Fibroblast of the conjunctiva (primary cell): ENCODE results near the gene MRTFA.

Experiments
- DNase-seq: peaks from one replicate; pipeline ENCODE4 v3.0.0-alpha.2; 2010; ENCODE audit warnings: low read depth

MRTFA gene

DNA sequence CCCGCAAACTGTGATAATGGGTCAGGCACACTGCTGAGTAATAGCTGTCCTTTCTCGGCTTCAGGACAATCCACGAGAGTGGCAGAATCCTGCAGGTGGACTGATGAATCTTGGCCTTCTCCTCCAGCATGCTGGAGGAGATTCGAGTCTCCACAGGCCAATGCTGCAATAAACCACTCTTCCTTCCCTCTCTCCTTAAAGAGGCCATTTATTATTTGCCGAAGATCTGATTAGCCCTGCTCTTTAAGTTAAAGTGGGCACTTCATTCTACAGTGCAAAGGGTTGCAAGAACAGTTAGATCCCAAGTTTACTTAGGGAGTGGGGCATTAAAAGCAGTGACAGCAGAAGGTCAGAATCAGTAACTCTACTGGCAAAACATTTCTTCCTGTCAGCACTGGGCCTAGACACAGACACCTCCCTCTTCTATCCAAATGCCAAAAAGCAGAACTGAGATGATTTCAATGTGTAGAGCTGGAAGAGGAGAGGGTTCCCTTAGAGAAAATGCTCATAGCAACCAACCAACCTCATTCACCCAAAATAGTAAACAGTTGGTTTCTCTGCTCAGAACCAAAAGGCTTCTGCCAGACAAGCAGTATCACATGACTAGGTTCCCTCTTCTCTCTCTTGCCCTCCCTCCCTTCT, 144.4 kb downstream of the MRTFA start:
- DNase-seq: peak; percentile 43

DNA sequence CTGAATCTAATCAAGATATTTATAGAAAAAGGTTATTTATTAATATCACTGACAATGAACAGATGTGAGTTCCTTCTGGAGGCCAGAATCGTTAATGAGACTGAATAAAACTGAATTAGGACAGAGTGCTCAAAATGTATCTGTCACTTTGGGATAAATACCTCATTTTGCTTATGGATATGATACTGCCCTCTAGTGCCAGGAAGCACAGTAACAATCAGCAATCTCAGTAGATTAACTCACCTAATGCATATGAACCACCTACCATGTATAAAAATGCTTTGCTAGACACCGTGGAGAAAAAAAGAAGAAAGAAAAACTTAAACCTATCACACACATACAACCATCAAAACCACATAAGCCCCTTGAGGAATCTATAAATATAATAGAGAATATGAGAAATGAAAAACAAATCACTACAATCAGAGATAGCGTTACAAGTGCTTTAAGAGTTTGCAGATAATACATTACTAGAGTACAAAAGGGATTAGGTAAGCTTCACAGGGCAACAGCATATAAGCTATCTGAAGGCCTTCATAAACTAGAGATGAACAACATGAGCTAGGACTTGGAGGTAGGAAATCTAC, 148.8 kb downstream of the MRTFA start:
- no peak for DNase-seq

DNA sequence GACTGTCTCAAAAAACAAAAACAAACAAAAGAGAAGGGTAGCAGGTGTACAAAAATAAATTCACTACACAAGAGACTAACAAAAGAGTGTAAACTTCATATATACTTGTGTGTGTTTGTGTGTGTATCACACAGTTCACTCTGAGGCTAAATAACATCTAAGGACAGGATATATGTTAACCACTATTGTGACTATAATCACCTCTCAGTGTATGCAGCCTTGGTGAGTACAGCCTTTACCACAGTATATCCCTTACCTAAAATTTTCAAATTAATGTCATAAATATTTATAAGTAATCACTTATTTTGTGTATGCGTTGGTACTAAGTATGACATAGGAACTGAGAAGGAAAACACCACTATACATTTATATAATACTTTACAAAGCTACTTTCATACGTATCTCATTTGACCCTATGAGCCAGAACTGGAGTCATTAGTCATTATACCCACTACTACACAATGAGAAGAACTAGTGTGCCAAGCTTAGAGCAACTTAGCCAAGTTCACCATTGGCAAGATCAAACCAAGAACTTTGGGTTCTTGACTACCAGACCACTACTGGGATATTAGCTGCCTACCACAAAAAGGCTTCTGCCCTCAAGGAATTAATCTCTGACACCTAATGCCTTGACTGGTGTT, 149.4 kb downstream of the MRTFA start:
- no peak for DNase-seq

DNA sequence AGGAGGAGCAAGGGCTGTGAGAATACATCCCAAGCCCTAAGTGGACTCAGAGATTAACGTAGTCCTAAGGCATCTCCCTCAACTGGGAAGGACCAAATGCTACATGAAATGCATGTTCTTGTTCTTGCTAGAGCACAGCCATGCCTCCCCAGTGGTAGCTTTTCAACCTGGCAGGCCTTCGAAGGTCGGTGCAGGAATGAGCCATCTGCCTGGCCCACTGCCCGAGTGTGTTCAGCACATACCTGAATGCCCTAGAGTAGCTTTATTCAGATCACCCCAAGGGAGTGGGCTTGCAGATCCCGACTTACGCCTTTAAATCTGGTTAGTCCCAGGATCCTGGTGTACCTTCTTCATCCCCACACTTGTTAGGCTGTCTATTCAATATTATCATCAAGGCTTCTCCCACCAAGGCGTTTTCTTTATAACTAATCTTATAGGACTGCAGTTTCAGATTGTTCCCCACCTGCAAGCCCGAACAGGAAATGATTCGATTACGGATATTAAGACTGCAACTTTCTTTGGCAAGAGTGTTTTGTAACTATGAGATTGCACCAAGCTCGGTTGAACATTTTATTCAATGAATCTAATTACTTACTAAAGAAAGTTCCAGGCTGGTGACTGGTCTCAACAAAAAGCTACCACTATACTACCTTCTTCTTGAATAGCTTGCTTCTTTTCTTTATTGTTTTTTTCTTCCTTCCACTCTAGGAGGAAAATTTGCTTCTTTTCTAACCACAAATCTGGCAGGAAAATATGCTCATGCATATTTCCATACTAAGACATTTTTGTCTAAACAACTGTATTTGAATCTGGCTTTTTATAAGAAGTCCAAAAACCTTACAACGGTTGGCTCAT, 150.5 kb downstream of the MRTFA start:
- DNase-seq: no peak

DNA sequence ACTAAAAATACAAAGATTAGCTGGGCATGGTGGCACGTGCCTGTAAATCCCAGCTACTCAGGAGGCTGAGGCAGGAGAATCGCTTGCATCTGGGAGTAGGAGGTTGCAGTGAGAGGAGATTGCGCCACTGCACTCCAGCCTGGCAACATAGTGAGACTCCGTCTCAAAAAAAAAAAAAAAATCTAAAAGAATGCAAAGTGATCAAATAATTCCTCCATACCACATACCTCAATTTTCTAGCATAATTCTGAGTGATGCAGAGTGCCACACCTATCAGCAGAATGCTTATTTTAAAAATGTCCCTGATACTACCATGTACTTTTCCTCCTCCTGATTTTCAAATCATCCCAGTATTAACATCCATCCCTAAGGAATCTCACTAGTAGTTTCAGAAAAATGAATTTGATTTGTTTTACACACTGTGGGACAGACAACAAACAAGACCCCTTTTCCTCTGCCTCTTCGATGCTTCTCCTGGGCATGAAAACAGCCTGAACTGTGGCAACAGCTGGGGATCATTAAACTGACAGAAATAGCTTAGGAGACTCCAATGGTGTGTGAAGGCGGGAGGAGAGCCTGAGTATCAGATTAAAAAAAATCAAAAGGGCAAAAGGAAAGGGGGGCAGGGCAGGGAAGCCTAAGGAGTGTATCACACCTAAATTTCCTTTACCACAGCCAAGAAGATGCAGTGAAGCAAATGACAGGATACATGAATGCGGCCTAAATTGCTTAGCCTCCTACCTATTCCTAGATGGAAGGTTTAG, 151.4 kb downstream of the MRTFA start:
- no peak for DNase-seq

DNA sequence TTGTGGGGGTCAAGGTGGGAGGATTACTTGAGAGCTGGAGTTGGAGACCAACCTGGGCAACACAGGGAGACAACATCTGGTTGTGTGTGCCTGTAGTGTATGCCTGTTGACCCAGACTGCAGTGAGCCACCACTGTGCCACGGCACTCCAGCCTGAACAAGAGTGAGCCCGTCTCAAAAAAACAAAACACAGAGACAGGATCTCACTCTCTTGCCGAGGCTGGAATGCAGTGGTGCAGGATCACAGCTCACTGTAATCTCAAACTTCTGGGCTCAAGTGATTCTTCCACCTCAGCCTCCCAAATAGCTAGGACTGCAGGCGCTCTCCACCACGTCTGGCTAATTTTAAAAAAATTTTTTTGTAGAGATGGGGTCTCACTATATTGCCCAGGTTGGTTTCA, 153.6 kb downstream of the MRTFA start:
- DNase-seq: no peak

DNA sequence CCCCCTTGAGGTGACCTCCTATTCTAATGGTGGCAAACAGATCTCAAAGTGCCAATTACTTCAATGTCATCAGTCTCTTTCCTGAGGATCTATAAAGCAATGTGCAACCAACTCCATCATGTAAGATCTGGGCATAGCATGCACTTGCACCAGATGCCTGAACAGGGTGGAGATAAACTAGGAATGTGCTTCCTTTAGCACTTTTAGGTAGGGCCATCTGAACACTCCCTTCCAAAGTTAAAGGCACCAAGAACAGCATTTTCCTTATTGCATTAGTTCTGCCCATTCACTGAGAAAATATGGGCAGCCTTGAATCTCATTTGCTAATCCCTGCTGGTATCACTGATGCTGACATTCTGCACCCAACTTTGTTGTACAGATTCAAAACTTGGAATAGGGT, 154.1 kb downstream of the MRTFA start:
- no peak for DNase-seq

DNA sequence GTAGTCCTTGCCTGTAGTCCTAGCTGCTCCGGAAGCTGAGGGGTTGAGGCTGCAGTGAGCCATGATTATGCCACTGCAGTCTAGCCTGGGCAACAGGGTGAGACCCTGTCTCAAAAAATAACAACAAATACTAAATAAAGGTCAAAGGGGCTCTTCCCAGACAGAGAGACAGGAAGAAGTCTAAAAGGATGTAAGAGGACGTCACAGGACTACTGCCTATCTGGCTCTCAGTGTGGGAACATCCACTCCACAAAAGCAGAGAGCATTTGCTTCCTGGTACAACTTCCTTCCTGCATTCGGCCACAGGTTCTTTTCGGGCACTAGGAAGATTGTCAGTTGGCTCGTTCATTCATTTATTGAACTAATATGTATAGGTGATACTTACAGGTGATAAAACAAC, 155.5 kb downstream of the MRTFA start:
- no peak for DNase-seq

DNA sequence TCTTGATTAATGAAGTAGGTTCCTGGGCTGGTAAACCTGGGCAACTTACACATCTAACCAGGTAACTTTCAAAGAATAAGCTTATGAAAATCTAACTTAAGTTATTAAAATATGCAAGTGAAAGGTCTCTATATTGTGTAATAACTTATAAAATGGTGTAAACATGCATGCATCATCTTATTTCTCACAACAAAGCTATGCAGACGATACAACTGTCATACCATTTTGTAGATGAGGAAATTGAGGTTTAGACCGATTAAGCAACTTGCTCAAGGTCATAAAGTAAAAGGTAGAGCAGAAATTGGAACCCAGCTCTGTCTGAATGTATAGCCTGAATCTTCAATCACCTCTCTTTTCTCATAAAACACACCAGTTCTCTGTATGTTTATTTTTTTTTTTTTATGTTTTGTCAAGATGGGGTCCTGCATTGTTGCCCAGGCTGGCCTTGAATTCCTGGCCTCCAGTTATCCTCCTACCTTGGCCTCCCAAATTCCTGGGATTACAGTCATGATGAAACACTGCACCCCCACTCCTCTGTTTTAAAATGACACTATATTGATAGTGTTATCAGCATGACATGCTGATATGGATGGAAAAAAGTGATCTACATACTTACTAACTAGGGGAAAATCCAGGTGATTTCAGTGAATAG, 156.5 kb downstream of the MRTFA start:
- no peak for DNase-seq

DNA sequence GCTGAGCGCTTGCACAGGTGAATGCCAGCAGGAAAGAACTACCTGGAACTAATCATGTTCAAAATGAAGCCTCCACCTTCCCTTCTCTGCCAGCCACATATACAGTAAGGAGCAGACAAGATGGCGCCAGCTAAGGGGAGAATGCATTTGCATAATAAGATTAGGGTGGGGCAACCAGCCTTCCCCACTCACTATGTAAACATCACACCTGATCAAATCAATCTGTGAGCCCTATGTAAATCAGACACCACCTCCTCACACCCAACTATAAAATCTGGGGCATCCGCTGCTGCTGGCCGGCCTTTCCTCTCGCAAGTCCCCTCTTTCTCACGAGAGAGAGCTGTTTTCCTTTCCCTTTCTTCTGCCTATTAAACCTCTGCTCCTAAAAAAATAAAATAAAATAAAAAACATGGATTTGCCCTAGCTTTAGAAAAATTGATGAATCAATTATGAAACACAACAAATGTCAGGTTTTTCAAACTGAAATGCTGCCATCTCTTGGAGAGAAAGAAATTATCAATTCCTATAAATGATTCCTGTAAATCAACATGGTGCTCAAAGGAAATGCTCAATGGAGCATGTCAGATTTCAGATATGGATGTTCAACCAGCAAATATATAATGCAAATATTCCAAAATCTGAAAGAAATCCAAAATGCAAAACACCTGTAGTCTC, 157.3 kb downstream of the MRTFA start:
- DNase-seq: no peak

DNA sequence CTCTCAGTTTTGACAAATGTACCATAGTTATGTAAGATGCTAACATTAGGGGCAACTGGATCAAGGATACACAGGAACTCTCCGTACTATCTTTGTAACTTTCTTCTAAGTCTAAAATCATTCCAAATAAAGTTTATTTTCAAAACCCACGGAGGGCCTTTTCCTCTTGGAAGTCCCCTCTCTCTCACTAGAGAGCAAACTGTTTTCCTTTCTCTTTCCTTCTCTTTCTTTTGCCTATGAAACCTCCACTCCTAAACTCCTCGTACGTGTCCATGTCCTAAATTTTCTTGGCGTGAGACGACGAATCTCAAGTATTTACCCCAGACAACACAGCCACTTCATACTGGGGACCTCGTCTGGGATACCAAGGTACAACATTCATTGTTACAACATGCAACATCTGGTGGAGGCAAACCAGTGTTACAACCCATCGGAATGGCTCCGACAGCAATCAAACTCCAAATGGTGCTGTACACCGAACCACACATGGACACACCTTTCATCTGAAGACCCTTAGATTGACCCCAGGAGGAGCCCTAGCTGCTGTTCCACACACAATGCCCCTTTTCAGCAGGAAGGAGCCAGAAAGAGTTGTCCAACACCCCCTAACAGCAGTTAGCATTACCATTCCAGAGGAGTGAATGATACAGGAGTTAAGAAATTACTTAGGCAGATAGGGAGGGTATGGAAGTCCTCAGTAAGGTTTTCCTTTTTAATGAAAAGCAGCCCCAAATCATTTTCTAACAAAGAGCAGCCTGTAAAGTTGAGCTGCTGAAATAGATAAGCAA, 158.0 kb downstream of the MRTFA start:
- no peak for DNase-seq

DNA sequence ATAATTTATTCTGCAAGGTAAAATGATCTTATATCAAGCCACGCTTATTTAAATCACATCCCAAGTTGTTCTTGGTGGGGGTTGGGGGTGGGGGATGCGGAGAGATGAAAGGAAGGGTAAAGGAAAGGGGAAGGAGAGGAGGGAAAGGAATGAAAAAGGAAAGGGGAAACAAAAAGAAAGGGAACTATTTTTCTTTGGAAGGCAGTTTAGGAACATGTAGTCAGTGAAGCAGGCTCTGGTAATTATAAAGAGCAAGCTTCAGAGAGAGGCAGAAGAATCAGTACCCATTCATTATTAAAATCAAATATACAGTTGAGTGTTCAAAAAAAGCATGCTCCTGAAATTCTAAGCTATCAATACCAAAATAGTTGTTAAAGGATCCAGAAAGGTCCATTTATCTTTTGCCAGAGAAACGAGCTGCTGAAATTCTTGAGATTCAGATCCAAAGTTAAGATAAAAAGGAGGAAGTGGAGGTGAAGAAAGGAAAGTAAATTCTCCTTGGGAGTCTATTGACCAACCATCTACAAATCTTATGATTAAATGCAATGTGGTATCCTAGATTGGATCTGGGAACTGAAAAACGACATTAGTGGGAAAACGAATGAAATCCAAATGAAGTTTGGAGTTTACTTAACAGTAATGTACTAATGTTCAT, 158.7 kb downstream of the MRTFA start:
- no peak for DNase-seq

DNA sequence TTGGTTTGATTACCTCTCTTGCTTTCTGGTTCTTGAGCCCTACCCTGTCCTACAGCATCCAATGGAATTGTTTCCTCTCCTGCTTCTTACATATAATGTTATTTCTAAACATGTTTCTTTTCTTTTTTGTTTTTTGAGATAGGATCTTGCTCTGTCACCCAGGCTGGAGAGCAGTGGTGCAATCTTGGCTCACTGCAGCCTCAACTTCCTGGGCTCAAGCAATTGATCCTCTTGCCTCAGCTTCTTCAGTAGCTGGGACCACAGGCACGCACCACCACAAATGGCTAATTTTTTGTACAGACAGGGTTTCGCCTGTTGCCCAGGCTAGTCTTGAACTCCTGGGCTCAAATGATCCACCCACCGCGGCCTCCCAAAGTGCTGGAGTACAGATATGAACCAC, 160.2 kb downstream of the MRTFA start:
- DNase-seq: no peak

DNA sequence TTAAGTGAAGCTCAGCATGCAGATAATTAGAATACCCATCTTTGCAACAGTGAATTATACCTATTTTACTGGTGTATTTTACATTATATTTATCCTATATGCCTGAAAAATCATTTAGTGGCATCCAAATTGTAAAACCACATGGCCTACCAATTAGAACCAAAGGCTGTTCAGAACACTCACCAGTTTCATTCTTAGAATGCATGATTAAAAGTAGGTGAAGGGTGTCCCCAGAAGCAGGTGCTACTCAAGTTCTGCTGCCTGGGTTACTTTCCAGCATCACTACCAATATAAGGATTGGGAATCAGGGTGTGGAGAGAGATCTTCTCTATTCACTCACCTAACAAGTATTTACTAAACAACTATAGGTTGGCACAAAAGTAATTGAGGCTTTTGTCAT, 162.8 kb downstream of the MRTFA start:
- no peak for DNase-seq

DNA sequence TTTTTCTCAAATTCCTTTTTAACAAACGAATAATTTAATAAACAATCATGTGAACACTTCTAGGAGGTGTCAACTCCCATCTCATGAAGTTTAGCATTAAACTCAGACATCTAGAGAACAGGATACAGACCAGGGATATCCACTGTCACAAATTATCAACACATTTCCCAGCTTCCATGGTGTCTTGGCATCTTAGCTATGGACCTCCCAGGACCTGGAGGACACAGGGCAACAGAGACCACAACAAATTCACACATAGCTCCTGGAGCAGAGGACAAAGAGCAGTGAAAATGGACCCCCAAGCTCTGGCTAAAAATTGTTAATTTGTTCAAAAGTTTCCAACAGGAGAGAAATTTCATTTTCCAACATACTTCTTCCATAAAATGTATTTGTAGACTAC, 163.9 kb downstream of the MRTFA start:
- no peak for DNase-seq

DNA sequence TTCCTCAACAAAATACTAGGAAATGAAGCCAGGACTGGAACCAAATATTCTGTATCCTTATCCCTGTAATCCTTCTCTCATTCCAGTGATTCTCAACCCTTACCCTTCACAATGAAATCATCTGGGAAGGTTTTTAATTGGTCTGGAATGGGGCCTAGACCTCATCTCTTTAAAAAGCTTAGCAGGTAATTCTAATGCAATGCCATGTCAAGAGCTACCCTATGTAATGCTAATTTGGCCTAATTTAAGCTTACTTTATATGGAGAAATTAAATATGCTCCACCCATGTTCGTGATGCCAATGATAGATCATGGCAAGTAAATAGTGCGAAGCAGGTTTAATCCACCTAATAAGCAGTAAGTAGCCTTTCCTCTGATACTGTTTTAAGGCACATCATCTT, 164.5 kb downstream of the MRTFA start:
- no peak for DNase-seq

DNA sequence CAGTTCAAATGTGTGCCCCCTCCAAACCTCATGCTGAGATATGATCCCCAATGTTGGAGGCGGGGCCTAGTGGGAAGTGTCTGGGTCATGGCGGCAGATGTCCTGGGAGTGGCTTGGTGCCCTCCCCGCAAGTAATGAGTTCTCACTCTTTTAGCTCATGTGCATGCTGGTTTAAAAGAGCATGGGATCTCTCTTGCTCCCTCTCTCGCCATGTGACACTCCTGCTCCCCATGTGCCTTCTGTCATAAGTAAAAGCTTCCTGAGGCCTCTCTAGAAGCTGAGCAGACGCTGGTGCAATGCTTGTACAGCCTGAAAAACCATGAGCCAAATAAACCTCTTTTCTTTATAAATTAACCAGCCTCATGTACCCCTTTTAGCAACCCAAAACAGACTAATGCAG, 167.3 kb downstream of the MRTFA start:
- no peak for DNase-seq

DNA sequence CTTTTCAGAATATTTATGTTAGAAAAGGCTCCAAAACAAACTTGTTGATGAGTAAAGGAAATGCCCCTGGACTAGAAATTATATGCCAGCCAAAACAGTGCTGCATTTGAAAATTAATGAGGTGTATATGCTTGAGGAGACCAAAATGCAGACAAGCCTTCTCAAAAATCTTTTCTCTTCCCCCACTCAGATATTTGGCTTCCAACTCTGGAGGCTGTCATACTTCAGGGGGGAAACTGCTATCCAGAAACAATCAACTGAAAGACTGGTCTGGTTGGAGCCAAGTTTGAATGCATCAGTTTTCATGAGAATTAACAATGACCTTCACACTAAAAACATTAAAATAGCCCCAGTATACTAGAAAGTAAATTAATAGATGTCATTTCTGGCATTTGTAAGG, 167.9 kb downstream of the MRTFA start:
- DNase-seq: no peak

DNA sequence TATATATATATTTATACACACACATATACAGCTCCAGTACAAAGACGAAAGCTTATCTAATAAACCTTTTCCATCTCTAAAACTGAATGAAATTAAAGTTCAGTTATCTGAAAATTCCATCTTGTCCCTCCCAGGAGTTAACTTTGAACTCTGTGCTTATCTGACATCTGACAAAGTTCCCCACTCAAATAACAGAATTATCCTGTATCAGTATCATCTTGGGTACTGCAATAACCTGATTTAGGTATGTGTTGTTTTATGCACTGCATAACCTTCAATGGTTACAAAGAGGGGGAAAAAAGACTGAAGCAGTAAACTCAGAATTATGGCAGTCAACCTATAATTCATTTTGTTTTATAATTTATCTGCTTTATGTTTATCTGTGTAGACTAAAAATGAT, 169.5 kb downstream of the MRTFA start:
- no peak for DNase-seq

DNA sequence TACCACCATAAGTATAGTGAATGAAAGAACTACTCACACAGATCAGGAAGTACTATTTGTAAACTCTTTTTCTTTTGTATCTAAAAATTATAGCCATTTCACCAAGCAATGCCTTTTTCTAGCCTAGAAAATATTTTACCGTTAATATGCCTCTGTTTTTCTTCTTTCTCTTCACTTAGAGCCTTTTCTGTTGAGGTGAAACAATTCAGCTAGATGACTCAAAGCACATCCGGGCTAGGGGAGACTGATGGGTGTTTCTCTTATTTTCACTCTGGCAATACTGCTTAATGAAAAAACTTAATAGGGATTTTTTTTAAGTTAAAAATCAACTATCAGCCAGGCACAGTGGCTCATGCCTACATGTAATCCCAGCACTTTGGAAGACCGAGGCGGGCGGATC, 172.8 kb downstream of the MRTFA start:
- DNase-seq: no peak
